CD4-positive, alpha-beta T cell treated with Interleukin-2 at 100 ng/mL for 4 hours (primary cell): ENCODE results near the gene SCAMP5.

Source experiments
- DNase-seq: peaks from one replicate; pipeline ENCODE4 v3.0.0-alpha.2; 2020; ENCODE audit warnings: low spot score

SCAMP5 gene

GRCh38 chr15:75070674-75071073, 75.3 kb downstream of the SCAMP5 start:
- DNase-seq = no peak
